ENCODE measurements around the gene CCDC85B.

Gene CCDC85B

DNA sequence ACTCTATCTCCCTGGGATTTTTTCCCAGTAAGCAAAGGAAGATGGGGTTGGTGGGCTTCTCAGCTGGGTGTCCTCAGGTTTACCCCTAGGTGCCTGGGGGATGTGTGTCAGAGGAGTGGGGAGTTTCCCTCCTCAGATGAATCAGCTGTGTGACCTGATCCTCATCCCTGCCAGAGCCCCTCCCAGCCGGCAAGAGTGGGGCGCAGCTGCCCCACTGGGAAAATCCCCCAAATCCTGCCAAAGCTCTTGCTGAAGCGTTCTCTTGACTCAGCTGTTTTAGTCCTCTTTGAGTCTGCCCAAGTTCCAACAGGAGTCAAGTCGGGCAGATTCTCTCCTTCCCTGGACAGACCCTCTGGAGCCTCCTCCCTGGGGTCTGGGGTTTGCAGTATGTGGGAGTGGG lies 22.4 kb downstream of the CCDC85B start:
- no peak for DNase-seq

DNA sequence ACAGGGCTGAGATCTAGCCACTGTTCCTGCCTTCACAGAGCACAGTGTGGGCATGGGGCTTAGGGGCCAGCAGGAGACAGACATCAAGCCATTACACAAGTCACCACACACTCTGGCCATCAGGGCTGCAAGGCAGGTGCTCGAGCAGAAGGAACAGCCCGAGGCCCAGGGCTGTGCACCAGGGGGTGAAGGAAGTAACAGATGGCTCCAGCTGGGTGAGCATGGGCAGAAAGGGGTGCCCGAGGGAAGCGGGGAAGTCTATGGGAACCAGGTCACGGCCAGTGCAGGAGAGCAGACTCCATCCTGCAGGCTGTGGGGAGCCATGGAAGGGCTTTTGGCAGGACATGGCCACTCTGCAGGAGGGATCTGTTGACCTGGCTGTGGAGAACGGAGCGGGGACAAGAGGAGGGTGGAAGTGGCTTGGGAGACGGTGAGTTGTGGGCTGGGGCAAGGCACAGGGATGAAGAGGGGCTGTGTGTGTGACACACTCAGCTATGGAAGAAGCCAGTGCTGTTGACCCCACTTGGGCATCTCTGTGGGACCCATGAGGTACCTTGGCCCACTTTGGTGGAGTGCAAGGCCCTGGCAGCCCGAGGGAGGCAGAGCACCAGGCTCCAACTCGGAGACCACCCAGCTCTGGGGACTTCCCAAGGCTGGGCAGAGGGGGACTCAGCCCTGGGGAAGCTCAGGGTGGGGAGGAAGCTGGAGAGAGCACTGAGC lies 24.8 kb downstream of the CCDC85B start:
- no peak for DNase-seq

DNA sequence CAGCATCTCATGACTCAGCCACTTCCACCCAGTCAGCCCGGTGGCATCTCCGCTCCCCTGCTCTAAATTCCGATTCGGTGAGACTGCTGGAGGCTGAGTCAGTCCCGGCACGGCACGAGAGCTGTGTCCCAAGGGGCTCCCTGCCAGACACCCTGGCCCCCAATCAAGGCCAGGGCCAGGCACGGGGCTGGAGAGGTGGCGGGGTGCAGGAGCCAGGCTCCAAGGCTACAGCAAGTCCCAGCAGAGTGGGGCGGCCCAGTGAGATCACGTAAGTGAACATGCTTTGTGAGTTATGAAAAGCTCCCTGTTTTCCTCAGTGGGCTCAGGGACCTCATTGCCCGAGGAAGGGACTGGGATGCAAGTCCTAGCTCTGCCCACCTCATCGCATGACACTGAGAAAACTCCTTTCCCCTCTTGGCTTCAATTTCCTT lies 25.4 kb downstream of the CCDC85B start:
- DNase-seq: no peak

GRCh38 chr11:65916391-65916790 lies 25.9 kb downstream of the CCDC85B start:
- DNase-seq: no peak

DNA sequence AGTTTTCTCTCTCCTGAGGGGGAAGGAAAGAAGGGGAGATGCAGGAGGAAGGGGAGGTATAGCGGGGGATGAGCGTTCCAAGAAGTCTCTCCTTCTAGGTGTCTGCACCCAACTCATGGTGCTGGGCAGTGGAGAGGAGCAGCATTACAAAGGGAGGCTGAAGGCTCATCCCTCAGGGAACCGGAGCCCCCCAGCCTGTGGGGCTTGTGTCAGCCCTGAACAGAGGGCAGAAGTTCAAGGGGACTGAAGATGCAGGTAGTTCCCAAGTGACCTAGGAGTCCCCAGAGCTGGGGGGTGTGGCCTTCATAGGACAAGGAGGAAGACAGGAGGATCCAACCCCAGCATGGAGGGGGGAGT lies 26.6 kb downstream of the CCDC85B start:
- no peak for DNase-seq

DNA sequence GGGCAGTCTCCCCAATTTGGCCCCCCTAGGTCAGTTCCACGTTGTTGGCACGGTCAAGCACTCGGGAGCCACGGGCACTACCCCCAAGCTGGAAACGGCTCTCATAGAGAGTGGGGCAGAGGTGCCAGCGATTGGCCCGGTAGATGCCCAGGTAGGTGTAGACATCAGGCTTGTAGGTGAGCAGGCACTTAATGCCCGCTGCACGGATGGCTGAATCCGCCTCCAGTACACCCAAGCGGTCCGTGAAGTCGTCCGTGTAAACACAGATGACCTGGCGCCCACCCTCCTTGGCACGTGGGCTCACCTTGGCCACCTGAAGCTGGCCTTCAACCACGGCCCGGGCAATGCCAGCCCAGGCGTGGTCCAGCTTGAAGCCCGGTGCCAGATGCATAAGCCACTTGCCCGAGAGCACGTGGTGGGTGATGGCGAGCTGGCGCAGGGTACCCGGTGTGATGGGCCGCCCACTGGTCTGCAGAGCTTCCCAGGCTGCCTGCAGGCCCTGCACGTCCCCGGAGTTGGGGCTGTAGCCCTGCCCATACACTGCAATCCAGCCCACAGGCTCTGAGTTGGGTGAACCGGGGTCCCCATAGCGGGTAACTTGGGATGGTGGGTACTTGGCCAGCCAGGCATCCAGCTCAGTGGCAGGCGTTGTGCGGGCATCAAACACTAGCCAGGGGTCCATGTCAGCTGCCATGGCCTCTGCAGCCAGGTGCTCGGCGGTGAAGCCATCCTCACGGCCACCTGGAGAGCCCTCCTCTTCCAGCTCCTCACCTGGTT lies 27.1 kb downstream of the CCDC85B start:
- DNase-seq: no peak

DNA sequence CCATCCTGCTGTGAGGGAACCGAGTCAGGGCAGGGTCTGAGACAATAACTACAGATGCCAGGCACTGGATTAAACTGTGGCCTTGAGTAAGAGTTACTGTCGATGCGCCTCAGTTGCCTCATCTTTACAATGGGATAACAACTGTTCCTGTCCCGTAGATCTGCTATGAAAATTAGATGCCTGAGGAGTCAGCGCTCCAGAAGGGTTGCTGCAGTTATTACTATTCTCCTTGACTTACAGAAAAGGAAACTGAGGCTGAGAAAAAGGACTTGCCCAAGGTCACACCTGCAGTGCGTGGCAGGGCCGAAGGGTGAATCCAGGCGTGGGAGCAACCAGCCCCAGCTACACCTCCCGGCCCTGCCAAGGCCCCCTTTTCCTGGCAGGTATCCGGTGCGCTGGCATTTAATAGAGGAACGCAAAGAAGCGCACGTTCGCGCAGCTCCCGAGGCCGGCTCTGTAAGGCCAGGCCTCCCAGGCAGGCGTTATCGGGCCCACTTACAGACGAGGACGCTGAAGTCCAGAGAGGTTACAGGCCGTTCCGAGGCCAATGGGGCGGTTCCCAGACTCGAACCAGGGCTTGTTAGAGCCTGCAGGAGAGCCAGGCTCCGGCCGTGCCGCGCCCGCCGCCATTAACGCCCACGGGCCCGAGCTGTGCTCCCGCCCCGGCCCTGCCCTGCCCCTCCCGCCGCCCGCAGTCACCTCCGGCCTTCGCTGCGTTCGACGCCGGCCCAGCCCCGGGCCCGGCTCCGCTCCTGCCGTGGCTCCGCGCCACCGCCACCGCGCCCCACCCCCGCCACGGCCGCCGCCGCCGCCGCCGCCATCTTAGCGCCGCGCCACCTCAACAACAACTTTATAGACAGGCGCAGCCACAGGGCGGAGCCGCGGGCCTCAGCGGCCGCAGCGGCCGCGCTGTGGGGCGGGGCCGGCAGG lies 28.0 kb downstream of the CCDC85B start, which contains the start of gene C11orf68:
TSS of gene C11orf68 (minus strand) at position 852 of the 930 bp plus-strand sequence. CDS start at position 821, 31 bp downstream.
- no peak for DNase-seq

- peak; percentile 95 for DNase-seq
These were observed 28.7 kb downstream of the CCDC85B start, which contains the start of gene DRAP1 for GRCh38 chr11:65919141-65919572. Gene DRAP1 (plus strand): TSS chr11:65919426. CDS start chr11:65919502, 76 bp downstream.

GRCh38 chr11:65919573-65920371 lies 29.3 kb downstream of the CCDC85B start:
- no peak for DNase-seq

GRCh38 chr11:65920372-65920802 lies 29.9 kb downstream of the CCDC85B start:
- no peak for DNase-seq

DNA sequence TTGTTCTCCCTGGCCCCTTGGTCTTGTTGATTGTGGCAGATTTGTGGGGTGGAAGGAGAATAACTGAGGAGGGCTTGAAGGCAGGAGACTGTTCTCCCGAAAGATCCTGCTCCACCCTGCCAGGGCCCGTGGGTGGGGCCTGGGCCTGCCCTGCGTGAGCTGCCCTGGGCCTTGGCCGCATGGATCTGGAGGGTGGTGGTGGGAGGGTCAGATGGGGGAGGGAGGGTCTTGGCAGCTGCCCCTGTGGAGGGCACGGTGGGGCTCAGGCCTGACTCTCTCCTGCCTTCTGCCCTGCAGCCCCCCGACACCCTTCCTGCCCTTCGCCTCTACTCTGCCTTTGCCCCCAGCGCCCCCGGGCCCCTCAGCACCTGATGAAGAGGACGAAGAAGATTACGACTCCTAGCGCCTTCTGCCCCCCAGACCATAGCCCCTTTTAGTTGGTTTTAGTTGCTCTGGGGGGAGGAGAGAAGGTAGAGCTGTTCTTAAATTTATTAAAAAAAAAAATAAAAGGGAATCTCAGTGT lies 30.6 kb downstream of the CCDC85B start:
- no peak for DNase-seq

DNA sequence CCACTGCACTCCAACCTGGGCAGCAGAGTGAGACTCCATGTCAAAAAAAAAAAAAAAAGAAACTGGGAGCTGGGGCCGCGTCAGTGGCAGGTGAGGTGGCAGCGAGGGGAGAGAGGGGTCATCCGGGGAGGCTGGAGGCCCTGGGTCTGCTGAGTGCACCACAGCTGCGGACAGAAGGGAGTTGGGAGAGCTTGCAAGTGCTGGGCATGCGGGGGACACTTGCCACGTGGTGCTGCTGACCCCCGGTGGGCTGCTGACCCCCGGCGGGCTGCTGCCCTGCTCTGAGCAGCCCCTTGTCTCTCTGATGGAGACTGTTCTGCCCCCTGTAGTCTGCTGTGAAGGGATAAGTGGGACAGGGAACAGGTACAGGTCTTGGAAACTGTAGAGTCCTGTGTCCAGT lies 31.4 kb downstream of the CCDC85B start:
- no peak for DNase-seq

- no peak for DNase-seq
These were observed 32.1 kb downstream of the CCDC85B start for GRCh38 chr11:65922565-65922964.

GRCh38 chr11:65925397-65925796 lies 34.9 kb downstream of the CCDC85B start:
- DNase-seq: no peak

DNA sequence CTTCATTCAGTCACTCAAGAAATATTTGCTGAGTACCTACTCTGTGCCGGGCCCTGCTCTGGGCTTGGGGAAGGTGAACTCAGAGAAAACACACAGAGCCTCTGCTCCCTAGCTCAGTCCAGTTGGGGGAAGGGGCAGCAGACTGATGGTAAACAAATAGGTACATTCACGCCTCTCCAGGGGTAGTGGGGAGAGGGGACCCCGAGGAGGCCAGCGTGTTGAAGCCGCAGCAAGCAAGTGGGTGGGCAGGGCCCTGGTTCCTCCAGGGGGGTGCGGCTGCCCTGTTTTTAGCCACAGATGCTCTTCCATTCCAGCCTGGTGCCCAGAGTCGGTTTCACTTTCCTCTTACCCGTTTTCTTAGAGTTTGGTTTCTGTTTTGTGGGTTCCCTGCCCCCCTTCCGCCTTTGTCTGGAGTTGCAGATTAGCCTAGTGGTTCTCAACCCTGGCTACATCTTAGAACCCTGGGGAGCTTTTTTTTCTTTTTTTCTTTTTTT lies 37.5 kb downstream of the CCDC85B start:
- DNase-seq: no peak

DNA sequence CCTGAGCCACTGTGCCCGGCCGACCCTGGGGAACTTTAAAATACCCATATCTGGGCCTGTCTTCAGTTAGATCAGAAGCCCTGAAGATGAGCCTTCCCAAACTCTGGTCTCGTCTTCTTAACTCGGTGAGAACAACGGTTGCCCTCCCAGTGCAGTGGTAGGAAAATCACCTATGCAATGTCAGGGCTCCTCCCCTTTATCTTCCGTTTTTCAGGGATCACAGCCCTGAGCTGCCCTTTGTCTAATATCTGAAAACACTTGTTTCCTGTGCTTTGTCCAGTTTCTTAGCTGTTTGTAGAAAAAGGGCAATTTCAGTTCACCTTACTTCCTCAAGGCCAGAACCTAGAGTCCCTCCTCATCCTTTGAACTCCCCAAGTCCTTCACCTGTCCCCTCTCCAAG lies 38.2 kb downstream of the CCDC85B start:
- no peak for DNase-seq

- no peak for DNase-seq
These were observed 41.5 kb downstream of the CCDC85B start for GRCh38 chr11:65931773-65932557.

DNA sequence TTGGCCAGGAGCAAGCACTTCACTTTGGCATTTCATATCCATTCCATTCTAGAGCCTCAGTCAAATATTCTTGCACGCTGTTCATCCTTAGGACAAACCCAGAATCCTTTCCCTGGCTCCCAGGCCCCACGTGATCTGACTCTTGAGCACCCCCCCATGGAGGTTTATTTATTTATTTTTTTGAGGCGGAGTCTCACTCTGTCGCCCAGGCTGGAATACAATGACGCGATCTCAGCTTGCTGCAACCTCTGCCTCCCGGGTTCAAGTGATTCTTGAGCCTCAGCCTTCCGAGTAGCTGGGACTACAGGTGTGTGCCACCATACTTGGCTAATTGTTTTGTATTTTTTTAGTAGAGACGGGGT lies 42.1 kb downstream of the CCDC85B start:
- DNase-seq: peak; percentile 41

DNA sequence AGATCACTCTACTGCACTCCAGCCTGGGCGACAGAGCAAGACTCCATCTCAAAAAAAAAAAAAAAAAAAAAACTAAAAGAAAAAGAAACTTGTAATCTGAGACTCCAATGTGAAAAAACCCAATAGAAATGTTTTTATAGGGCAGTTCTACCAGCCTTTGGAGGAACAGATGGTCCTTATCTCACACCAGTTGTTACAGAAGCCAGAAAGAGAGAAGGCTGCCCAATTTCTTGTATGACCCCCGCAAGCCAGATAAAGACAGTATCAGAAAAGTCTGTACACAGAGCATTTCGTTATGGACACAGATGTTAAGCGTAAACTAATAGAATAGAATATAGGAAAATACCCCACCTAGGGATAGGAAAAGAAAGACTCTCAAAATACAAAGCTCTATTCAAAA lies 43.5 kb downstream of the CCDC85B start:
- no peak for DNase-seq

GRCh38 chr11:65937766-65938165 lies 47.3 kb downstream of the CCDC85B start:
- DNase-seq: no peak
